HUES64 (cell line): ENCODE measurements around the gene ARHGAP29. TPM values are rescaled to one million over a fixed set of nuclear protein-coding genes. Genes with fewer than 3 reads are reported as not detected.
A peak's percentile ranks its signal among the peaks of the same experiment; 100 is the strongest.

Source experiments
- H3K27ac ChIP-seq: 2 replicates; pipeline ENCODE4 v1.7.0; 2013; ENCODE audit warnings: low read depth, low read length, inconsistent platforms
- H3K27me3 ChIP-seq: 2 replicates; pipeline ENCODE4 v1.6.1; 2013; ENCODE audit warnings: mild to moderate bottlenecking, low read length; ENCODE audit not compliant: insufficient read depth
- H3K36me3 ChIP-seq: 2 replicates; pipeline ENCODE4 v1.6.1; 2013; ENCODE audit warnings: mild to moderate bottlenecking, low read length; ENCODE audit not compliant: insufficient read depth
- H3K4me1 ChIP-seq: 2 replicates; pipeline ENCODE4 v1.6.1; 2013; ENCODE audit warnings: mild to moderate bottlenecking, low read length, moderate library complexity; ENCODE audit not compliant: insufficient read depth
- H3K4me3 ChIP-seq: 2 replicates; pipeline ENCODE4 v1.5.1; 2013; ENCODE audit warnings: mild to moderate bottlenecking, low read length, moderate library complexity
- H3K9ac ChIP-seq: 2 replicates; pipeline ENCODE4 v1.6.1; 2013; ENCODE audit warnings: mild to moderate bottlenecking, low read depth, low read length
- H3K9me3 ChIP-seq: 2 replicates; pipeline ENCODE4 v1.6.1; 2013; ENCODE audit warnings: low read depth, low read length; ENCODE audit not compliant: insufficient read depth
- WGBS: fragments of 150-250, 120-280 bp; methylation state at CpG from one replicate; pipeline ENCODE4 v1.1.7; 2013; ENCODE audit warnings: missing lambda C conversion rate; 5-methylcytosine and 5-hydroxymethylcytosine counted together
- polyA plus RNA-seq, 2 experiments: library from polyadenylated mRNA; stranded (reverse); fragments of 50-300 nt; gene quantifications; one replicate each; pipeline ENCODE4 v1.2.3, GENCODE V29; 2013

Gene ARHGAP29, protein sequence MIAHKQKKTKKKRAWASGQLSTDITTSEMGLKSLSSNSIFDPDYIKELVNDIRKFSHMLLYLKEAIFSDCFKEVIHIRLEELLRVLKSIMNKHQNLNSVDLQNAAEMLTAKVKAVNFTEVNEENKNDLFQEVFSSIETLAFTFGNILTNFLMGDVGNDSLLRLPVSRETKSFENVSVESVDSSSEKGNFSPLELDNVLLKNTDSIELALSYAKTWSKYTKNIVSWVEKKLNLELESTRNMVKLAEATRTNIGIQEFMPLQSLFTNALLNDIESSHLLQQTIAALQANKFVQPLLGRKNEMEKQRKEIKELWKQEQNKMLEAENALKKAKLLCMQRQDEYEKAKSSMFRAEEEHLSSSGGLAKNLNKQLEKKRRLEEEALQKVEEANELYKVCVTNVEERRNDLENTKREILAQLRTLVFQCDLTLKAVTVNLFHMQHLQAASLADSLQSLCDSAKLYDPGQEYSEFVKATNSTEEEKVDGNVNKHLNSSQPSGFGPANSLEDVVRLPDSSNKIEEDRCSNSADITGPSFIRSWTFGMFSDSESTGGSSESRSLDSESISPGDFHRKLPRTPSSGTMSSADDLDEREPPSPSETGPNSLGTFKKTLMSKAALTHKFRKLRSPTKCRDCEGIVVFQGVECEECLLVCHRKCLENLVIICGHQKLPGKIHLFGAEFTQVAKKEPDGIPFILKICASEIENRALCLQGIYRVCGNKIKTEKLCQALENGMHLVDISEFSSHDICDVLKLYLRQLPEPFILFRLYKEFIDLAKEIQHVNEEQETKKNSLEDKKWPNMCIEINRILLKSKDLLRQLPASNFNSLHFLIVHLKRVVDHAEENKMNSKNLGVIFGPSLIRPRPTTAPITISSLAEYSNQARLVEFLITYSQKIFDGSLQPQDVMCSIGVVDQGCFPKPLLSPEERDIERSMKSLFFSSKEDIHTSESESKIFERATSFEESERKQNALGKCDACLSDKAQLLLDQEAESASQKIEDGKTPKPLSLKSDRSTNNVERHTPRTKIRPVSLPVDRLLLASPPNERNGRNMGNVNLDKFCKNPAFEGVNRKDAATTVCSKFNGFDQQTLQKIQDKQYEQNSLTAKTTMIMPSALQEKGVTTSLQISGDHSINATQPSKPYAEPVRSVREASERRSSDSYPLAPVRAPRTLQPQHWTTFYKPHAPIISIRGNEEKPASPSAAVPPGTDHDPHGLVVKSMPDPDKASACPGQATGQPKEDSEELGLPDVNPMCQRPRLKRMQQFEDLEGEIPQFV
- 4.6 TPM for polyA plus RNA-seq (2013, experiment 1 of 2)
- polyA plus RNA-seq (2013, experiment 2 of 2): 6.7 TPM

DNA sequence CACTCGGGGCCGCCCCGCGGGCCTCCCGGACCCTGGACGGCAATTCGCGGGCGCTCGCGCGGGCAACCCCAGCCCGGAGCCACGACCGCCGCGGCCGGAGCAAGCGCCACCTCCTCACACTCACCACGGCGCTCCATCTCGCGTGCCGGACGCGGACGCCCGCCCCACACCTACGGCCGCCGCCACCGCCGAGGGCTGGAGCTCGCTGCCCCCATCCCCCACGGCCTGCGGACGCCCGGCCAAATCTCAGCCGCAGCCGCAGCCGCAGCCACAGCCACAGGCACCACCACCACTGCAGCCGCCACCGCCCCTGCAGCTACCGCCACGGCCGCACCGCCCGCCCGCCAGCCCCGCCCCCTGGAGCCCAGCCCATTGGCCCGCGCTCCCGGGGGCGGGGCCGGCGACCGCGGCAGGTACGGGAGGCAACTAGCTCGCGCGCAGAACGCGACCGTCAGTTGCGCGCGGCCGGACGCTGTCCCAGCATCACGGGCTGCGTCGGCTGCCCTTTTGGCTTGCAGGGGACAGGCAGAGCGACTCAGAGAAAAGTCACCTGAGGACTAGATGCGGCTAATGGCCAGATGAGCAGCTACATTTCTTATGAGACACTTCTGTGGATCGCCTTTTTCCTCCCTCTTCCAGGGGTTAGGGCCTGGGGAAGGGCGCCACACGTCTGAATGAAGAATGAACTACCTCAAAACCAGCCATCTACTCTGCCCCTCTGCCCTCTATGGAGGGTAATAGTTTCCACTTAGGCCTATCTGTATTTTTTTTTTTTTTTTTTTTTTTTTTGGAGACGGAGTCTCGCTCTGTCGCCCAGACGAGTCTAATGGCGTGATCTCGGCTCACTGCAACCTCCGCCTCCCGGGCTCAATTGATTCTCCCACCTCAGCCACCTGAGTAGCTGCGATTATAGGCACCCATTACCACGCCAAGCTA, at the start of gene ARHGAP29:
Gene ARHGAP29 (minus strand): TSS at position 294 of the 936 bp plus-strand sequence. CDS start 5,973 bp downstream, outside the sequence.
- Histone ChIP-seq H3K4me1 (peaks cover 22% of the 10 kb centered on the region; the same call in 1 of the 2 replicates), H3K36me3 (no peaks in the 10 kb centered on the region), H3K4me3 (peak within 1 kb of the TSS; percentile 85), H3K9me3 (no peaks in the 10 kb centered on the region), H3K27me3 (peaks cover 57% of the 10 kb centered on the region), H3K27ac (no peak within 1 kb of the TSS), H3K9ac (peak within 1 kb of the TSS; percentile 62)
- 6% methylated on average over 87 of the region's 88 CpGs for WGBS

- 97% methylated on average over 3 of the region's 3 CpGs for WGBS
- Histone ChIP-seq H3K36me3 (no peaks in the 10 kb centered on the region), H3K27me3 (no peaks in the 10 kb centered on the region), H3K27ac (no peak overlapping the region), H3K4me1 (no peaks in the 10 kb centered on the region), H3K4me3 (no peak overlapping the region), H3K9me3 (no peaks in the 10 kb centered on the region), H3K9ac (no peak overlapping the region)
These were observed 49.6 kb upstream of the ARHGAP29 start for GRCh38 chr1:94286864-94287437.

DNA sequence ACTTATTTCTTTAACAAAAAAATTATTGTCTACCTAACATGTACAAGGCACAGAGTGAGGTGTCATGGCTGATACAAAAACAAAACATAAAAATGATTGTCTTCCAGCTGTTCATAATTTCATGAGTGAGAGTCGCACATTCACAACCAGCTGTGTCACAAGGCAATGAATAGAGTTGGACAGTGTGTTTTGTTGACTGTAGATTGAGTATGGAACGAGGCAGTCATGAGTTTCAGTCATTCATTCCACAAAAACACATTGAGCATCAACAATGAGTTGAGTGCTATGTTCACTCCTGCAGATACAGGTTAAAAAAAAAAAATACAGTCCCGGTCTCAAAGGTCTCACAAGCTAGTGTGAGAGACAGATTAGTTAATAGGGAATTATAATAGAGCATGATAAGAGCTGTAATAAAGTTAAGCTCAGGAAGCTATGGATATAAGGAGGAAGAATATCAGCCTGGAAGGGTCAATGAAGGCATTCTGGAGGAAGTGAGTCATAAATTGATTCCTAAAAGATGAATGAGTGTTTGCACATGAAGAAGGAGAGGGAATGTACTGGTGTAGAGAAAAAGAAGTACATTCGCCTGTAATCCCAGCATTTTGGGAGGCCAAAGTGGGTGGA, 47.8 kb upstream of the ARHGAP29 start:
- 85% methylated on average over 4 of the region's 4 CpGs for WGBS
- no peak overlapping the region for H3K9ac ChIP-seq
- no peak overlapping the region for H3K4me3 ChIP-seq
- H3K27ac ChIP-seq: no peak overlapping the region
- no peaks in the 10 kb centered on the region for H3K9me3 ChIP-seq
- H3K4me1 ChIP-seq: no peaks in the 10 kb centered on the region
- H3K36me3 ChIP-seq: no peaks in the 10 kb centered on the region
- no peaks in the 10 kb centered on the region for H3K27me3 ChIP-seq

- no peaks in the 10 kb centered on the region for H3K4me1 ChIP-seq
- H3K27me3 ChIP-seq: no peaks in the 10 kb centered on the region
- no peaks in the 10 kb centered on the region for H3K9me3 ChIP-seq
- no peak overlapping the region for H3K27ac ChIP-seq
- H3K9ac ChIP-seq: no peak overlapping the region
- 100% methylated on average over 2 of the region's 2 CpGs for WGBS
- no peak overlapping the region for H3K4me3 ChIP-seq
- no peaks in the 10 kb centered on the region for H3K36me3 ChIP-seq
These were observed 47.1 kb upstream of the ARHGAP29 start for GRCh38 chr1:94284476-94284875.

DNA sequence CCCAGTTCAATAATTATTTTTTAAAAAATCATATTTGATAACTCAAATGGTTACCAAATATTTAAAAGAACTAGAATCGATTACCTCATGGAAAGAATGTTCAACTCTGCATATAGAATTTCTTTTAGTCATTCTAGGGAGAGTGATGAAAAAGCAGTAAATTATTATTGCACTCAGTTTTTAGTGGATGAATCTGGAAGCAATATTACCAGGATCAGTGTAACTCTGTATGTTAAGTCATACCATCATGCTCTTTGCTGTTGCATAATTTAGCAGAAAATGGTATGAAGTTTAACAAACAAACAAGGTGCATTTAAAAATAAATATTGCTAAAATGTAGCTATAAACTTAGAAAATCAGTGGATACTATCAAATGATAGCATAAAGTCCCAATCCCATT, 46.1 kb upstream of the ARHGAP29 start:
- Histone ChIP-seq H3K9ac (no peak overlapping the region), H3K27me3 (no peaks in the 10 kb centered on the region), H3K27ac (no peak overlapping the region), H3K9me3 (no peaks in the 10 kb centered on the region), H3K4me1 (no peaks in the 10 kb centered on the region), H3K4me3 (no peak overlapping the region), H3K36me3 (no peaks in the 10 kb centered on the region)
- WGBS: no CpG with 5 or more reads among the region's 1 CpG

GRCh38 chr1:94282143-94282711, 44.8 kb upstream of the ARHGAP29 start:
- no peak overlapping the region for H3K4me3 ChIP-seq
- no peak overlapping the region for H3K9ac ChIP-seq
- WGBS: 96% methylated on average over 5 of the region's 5 CpGs
- H3K27me3 ChIP-seq: no peaks in the 10 kb centered on the region
- H3K36me3 ChIP-seq: no peaks in the 10 kb centered on the region
- no peaks in the 10 kb centered on the region for H3K4me1 ChIP-seq
- no peaks in the 10 kb centered on the region for H3K9me3 ChIP-seq
- H3K27ac ChIP-seq: no peak overlapping the region

GRCh38 chr1:94281361-94282142, 44.2 kb upstream of the ARHGAP29 start:
- Histone ChIP-seq H3K9me3 (no peaks in the 10 kb centered on the region), H3K36me3 (no peaks in the 10 kb centered on the region), H3K4me3 (no peak overlapping the region), H3K27me3 (no peaks in the 10 kb centered on the region), H3K4me1 (no peaks in the 10 kb centered on the region), H3K9ac (no peak overlapping the region), H3K27ac (no peak overlapping the region)
- WGBS: 82% methylated on average over 6 of the region's 6 CpGs

GRCh38 chr1:94280541-94280940, 43.2 kb upstream of the ARHGAP29 start:
- H3K27me3 ChIP-seq: no peaks in the 10 kb centered on the region
- no peak overlapping the region for H3K27ac ChIP-seq
- 91% methylated on average over 1 of the region's 1 CpG for WGBS
- no peaks in the 10 kb centered on the region for H3K4me1 ChIP-seq
- H3K9ac ChIP-seq: no peak overlapping the region
- no peaks in the 10 kb centered on the region for H3K9me3 ChIP-seq
- H3K4me3 ChIP-seq: no peak overlapping the region
- H3K36me3 ChIP-seq: no peaks in the 10 kb centered on the region

DNA sequence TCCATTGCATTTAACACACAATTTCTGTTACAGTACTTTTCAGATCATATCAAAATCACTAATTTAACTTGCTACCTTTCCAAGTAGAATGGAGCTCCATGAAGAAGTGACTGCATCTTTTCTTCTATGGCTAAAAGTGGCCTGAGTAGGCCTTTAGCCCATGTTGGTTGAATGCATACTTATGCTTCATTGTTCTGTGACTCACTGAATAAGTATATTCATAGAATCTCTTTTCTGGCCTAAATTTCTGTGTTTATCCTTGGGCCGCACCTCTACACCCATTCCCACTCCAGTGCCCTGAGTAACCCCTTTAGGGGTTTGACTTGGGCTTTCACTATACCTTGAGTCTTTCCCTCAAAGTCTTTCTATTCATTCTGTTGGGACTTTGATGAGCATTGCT, 42.1 kb upstream of the ARHGAP29 start:
- H3K36me3 ChIP-seq: no peaks in the 10 kb centered on the region
- H3K9me3 ChIP-seq: no peaks in the 10 kb centered on the region
- WGBS: 100% methylated on average over 1 of the region's 1 CpG
- H3K4me3 ChIP-seq: no peak overlapping the region
- H3K27me3 ChIP-seq: no peaks in the 10 kb centered on the region
- H3K27ac ChIP-seq: no peak overlapping the region
- H3K9ac ChIP-seq: no peak overlapping the region
- H3K4me1 ChIP-seq: no peaks in the 10 kb centered on the region
